NCI-H524 treated with DMSO at 0.1 percent for 48 hours (cell line): ENCODE measurements around the gene QRSL1.
"Not testable (repeated sequence)": the region's sequence is repeated elsewhere in the genome, so short reads cannot be mapped to it uniquely, and the experiment has no call there.

Experiments used
- DNase-seq: peaks from one replicate; lab custom pipeline; 2025; lab: John Stamatoyannopoulos, UW

QRSL1 gene

DNA sequence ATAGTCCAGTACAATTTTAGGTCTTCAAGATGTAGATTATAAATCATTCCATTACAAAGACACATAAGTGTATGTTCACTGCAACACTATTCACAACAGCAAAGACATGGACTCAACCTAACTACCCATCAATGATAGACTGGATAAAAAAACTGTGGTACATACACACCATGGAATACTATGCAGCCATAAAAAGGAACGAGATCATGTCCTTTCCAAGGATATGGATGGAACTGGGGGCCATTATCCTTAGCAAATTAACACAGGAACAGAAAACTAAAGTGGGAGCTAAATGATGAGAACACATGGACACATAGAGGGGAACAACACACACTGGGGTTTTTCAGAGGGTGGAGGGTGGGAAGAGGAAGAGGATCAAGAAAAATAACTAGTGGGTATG lies 6.3 kb upstream of the QRSL1 start:
- no peak for DNase-seq

DNA sequence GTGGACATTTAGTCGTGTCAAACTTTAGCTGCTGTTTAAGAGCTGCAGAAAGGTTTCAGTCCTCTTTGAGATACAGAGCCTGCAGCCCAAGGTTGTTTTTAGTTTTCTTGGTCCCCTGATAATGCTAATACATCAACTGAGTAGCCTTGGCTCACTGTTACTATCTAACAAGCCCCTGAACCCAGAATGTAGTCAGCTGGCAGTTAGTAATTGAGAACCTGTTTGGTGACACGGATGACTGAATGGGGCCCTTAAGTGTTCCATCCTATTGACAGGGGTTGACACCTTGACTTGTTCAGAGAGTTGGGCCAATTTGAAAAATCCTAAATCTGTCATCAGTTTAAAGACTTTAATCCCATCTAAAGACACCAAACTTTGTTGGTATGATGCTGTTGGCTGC lies 2.9 kb upstream of the QRSL1 start:
- DNase-seq: peak; percentile 48

DNA sequence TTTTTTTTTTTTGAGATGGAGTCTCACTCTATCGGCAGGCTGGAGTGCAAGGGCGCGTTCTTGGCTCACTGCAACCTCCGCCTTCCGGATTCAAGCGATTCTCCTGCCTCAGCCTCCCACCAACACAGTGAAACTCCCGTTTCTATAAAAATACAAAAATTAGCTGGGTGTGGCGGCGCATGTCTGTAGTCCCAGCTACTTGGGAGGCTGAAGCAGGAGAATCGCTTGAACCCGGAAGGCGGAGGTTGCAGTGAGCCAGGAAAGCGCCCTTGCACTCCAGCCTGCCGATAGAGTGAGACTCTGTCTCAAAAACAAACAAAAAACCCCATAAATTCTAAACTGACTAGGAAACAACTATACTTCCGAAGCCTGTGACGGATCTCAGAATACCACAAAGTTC lies 1.6 kb upstream of the QRSL1 start:
- not testable (repeated sequence) for DNase-seq

DNA sequence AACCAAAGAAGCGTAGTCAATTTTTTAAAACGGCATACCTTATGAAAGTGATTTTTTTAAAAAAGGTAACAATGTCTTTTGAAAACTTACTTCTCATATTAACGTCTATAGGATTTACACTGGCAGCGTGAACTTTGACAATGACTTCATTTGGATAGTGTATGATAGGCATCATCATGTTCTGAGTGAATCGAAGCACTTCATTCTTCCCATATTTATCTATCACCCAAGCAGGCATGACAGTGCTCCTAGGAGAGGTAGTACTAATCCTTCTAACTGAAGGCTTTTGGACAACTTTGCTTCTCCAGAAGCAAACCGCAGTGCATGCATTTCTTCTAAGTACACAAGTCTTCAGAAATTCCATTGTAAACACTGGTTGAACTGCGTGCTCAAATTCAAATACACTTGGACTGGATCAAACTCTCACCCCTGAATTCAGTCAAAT lies 698 bp upstream of the QRSL1 start:
- DNase-seq: no peak

DNA sequence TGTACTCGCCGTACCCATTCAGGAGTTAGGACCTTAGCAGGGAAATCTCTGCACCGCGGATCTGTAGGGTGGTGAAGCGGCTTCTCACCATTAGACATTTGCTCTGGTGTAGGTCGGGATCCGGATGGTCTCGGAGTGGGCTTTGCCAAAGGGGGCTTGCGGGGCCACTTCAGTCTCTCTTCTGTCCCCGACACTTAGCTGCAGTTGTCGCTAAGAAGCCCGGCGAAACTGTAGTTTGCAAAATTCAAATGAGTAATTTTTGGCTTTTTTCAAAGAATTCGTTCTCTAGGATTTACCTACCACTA lies 433 bp downstream of the QRSL1 start:
- no peak for DNase-seq

DNA sequence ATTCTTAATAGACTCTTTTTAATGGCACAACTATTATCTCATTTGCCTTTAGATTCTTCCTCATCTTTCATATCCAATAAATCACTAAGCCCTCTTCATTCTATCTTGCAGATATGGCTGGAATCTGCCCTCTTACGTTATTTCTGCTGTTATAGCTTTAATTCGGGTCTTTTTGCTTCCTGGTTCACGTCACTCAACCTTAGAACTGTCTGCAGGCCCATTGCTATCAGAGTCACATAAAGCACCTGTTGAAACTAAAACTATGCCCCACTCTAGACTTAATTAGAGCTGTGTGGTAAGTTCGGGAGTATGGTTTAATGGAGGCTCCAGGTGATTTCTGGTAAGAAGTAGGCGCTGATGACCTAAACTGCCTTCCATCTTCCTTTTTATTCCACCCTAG lies 988 bp downstream of the QRSL1 start:
- no peak for DNase-seq

DNA sequence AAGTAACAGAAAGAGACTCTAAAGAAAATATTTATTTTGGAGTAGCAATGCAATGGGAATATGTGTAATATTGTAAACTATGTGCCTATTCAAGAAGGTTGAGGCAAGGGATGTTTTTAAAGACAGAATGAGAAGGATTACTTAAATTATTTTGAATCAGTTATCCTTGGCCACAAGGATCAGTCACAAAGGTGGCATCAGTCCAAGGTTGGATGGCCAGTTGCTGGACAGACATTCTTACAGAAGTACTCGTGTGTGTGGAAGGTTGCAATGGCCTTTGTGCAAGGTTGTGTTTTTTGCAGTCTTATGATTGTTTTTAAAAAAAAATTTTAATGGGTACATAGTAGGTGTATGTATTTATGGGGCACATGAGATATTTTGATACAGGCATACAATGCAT lies 2.0 kb downstream of the QRSL1 start:
- no peak for DNase-seq

DNA sequence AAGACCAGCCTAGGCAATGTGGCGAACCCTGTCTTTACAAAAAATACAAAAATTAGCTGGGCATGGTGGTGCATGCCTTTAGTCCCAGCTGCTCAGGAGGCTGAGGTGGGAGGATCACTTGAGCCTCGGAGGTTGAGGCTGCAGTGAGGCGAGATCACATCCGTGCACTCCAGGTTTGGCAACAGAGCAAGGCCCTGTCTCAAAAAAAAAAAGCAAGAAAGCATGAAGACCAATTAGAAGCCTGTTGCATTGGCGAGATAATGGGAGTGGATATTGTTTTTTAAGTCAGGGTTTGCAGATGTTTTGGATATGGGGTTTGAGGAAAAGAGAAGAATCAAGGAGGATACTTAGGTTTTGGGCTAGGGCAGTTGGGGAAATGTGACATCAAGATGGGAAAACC lies 5.2 kb downstream of the QRSL1 start:
- DNase-seq: no peak

DNA sequence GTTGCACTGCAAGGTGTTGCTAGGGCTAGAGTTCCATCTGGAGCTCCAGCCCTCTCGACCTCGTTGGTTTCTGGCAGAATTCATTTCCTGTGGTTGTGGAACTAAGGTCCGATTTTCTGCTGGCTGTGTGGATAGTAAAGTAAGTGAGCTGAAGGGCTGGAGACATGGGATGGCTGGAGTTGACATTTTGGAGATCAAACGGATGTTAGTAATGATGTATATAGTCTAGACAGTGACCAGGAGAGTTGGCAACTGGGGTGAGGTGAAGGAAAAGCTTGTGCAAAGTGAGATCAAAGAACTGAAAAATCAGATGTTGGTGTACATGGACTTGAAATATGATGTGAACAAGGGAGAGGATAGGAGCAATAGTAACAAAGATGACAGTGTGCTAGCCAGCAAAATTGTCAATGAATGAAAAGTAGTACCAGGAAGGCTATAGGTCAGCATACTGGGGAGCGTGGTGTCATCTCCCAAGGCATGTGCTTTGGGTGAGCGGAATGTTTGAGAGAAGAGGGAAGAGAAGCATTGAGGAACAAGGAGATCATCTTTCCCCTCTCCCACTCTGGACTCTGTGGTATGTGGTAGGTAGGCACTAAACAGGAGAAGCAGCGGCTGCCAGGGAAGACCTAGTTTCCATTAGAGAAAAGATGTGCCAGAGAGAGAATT lies 7.8 kb downstream of the QRSL1 start:
- DNase-seq: no peak

DNA sequence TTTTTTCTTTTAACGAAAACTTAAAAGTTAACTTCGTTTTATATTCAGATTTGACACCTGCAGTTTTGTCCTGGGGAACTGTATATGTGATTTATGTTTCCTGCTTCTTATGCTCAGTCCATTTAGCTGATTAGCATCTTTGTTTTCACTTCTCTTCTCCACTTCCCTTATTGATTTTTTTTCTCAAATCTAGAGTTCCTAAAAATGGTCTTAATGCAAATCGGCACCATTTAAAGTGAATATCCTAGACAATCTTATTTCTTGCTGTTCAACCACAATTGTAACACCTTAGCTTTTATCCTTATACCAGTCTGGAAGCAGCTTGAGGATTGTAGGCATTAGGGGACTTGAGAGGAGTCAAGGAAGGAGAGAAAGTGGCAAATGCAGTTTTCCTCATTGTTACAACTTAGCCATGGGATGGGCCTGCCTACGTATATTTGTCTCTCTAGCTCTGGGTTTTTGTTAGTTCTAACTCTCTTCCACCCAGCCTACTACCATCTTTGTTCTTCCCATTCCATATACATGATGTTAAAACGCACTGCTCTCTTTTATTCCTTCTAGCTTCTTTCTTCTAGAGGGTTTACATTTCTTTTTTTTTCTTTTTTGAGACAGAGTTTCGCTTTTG lies 8.5 kb downstream of the QRSL1 start:
- DNase-seq: no peak

DNA sequence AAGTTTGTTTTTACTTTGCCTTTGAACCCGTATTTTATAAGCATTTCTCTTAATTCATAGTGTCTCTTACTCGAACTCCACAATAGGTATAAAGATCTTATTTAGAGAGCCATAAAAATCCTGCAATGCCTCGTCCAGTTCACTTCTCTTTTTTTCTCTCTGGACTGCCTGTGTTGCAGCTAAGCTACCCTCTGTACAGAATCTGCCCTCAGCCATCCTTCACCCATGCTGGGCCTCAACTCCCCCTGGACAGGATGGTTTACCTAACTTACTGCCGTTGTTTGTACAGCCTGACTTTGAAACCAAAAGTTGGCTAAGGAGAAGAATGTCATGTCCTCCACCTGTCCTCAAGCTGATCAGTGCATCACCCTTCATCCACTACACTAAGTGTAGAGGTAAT lies 10.4 kb downstream of the QRSL1 start:
- DNase-seq: no peak

DNA sequence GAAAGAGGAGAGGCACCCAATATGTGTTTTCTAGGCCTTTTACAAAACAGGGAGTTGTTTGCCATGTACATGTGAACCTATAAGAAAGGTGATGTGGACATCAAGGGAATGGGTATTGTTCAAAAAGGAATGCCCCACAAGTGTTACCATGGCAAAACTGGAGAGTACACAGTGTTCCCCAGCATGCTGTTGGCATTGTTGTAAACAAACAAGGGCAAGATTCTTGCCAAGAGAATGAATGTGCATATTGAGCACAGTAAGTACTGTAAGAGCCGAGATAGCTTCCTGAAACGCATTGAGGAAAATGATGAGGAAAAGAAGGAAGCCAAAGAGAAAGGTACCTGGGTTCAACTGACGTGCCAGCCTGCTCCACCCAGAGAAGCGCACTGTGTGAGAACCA lies 13.1 kb downstream of the QRSL1 start:
- DNase-seq: no peak

DNA sequence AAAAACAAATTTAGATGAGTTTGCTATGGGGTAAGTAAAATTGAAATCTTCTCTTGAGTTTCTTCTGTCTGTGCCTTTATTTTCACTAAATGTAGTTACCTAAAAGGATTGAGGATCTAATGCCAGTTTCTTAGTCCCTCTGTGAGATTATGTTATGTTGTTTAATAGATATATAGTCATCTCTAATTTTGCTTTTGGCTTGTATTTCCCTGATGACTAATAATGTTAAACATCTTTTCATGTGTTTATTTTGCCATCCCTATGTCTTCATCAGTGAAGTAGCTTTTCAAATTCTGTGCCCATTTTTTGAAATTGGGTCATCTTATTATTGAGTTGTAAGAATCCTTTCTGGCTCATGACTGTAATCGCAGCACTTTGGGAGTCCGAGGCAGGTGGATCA lies 13.7 kb downstream of the QRSL1 start:
- no peak for DNase-seq

DNA sequence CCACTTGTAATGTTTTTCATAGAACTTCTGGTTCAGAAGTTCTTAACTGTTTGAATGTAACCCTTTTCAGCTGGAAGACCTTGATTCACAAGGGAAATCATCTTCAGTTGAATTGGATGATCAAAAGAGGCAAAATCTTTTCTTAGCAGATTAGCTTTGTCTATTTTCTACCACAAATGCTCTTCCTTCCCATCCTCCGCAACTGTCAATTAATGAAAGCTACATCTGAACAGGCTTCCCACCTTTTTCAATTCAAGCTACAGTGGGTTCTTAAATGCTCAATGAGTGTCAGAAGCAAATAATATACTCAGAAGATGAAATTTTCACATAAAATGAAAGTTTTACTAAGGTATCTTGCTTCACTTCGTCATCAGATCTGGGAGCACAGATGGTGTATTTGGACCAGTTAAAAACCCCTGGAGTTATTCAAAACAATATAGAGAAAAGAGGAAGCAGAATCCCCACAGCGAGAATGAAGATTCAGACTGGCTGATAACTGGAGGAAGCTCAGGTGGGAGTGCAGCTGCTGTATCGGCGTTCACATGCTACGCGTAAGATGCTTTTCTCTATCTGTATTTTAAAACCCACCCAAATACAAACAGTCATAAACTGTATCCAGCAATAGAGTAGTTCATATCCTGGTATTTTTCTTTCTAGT lies 19.4 kb downstream of the QRSL1 start:
- no peak for DNase-seq

DNA sequence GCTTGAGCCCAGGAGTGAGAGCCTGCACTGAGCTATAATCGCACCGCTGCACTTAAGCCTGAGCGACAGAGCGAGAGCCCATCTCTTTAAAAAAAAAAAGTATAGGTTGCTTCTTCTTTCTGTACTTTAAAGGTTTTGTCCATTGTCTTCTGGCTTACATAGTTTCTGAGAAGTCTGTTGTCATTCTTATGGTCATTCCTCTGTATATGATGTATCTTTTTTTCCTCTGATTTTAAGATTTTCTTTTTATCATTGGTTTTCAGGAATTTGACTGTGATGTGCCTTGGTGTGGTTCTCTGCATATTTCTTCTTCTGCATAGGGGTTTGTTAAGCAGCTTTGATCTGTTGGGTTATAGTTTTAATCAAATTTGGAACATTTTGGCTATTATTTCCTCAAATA lies 29.1 kb downstream of the QRSL1 start:
- no peak for DNase-seq

DNA sequence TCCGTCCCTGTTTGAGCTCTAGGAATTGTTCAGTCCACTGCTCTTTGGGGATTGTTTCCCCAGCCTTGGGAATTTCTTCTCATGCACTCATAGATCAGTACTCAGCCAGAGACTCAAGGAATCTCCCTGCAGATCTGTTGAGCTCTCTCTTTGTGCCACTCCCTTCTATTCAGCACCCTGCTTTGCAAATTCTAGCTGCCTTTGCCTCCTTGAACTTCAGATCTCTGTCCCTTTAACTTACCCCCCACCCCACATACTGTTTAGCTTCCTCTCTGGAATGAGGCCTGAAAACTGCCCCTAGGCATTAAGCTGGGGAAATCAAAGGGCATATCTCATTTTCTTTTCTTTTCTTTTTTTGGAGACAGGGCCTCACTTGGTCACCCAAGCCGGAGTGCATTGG lies 30.5 kb downstream of the QRSL1 start:
- no peak for DNase-seq

DNA sequence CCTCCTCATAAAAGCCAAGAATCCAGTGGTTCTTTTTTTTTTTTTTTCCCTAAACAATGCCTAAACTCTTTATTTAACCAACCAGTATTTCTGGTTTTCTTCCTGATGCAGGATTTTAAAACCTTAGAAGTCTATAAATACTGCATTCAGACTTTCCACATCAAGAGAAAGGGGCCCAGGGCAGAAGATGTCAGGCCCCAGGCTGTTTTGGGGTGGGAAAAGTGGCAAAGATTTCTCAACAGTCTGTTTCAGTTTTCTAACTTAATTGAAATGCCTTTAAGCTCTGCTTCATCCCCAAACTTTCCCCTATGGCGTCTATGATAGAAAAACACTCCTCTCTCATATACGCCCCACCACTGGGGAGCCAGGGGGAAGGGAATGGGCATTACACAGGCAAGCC lies 33.1 kb downstream of the QRSL1 start:
- DNase-seq: no peak

DNA sequence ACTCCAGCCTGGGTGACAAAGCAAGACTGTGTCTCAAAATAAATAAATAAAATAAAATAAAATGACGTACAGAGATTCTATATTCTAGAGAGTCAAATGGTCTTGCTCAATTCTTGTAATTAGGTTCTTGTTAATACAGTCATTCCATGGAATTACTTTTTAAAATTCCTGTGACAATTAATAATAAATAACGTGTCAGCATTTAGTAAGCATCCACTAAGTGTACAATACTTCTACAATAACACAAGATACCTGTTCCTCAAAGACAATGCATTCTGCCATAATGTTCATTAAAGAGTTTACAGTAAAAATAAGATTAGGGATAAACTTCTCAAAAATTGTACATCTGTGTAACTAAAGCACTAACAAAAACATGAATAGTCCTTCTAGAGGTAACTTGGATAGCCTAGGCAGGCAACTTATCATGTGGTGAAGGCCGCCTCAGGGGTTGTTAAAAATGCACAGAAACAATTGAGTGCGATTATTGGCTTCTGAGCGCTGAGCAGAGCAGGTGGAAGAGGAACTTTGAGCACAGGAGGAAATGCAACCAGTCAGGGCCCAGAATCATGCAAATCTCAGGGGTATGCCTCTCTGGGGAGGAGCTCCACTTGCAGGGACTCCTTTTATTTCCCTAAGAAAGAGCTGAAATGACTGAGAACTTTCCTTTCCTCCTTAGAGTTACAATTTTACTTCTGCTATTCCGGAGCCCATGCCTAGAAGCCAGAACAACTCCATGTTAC lies 37.1 kb downstream of the QRSL1 start:
- DNase-seq: no peak

DNA sequence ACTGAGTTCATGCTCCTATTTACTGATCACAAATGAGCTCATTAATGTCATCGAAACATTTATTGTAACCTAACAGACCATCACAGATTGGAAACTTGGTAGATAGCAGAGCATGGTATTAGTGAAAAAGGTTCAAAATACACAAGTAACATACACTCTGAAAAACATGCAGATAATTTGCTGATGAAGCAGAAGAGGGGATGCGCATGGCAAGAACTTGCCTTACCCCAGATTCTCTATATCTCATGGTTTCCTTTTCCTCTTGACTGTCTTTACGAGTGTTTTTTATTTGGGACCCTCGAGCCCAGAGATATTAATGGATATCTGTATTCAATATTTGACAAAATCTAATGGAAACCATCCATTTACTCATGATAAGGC lies 37.6 kb downstream of the QRSL1 start:
- no peak for DNase-seq

DNA sequence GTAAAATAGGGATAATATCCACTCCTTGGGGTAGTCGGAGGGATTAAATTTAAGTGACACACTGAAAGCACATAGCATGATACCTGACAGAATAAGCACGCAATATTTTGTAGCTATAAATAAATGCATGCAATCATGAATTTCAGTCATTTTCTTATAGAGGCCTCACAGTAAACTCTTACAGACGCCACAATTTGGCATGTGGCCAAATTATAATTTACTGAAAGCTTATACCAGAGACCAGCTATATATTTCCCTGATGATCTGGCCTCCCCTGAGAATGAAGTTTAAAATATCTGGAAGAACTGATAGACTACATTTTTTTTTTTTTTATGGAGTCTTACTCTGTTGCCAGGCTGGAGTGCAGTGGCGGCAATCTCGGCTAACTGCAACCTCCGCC lies 40.9 kb downstream of the QRSL1 start:
- no peak for DNase-seq

DNA sequence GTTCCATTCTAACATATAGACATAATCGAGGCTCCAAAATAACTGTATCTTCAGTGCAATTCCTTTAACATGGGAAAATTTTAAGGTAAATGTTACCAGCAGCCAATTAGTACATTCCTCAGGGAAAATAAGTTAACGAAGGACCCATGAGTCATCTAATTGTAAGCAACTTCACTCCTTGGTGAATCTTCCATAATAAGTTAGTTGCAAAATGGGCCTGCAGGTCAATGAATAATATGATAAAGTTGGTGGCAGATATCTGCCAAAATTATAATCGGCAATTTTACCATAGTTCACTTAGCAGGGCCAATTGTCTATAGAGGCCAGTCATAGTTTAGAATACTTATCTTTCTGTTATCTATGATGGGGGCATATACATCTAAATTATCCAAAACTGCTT lies 42.3 kb downstream of the QRSL1 start:
- DNase-seq: no peak

DNA sequence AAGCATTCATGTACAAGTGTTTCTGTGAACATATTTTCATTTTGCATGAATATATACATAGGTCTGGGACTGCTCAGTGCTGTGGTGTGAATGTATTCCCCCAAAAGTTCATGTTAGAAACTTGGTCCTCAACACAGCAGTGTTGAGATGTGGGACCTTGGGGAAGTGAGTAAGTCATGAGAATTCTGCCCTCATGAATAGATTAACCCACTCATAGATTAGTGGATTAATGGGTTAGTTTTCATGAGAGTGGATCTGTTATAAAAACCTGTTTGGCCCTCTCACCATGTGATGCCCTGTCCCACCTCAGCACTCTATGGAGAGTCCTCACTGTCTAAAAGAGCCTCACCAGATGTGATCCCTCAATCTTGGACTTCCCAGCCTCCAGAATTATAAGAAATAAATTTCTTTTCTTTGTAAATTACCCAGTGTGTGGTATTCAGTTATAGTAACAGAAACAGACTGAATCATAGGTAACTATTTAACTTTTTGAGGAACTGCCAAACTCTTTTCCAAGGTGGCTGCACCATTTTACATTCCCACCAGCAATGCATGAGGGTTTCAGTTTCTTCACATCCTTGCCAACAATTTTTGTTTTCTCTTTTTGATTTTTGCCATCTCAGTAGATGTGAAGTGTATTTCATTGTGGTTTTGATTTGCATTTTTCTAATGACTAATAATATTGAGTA lies 45.3 kb downstream of the QRSL1 start:
- DNase-seq: no peak

DNA sequence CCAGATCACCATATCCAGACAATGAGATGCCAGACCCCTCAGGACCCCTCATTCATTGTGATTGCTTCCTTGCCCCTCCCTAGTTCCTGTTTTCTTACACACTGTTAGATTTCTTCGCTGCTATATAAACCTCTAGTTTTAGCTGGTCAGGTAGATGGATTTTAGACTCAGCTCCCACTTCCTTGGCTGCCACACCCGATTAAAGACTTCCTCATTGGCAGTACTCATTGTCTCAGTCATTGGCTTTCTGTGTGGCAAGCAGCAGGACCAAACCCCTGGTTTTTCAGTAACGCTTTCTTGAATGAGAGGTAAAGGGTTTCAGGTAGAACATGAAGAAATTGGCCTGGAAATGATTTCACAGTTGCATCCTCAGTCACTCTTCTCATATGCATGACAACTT lies 47.9 kb downstream of the QRSL1 start:
- DNase-seq: no peak
